GM12874 (cell line): ENCODE measurements around the gene NLRP14.

Source experiments
- CTCF ChIP-seq: IDR thresholded peaks from 2 replicates; pipeline ENCODE4 v1.5.1; 2011; ENCODE audit warnings: low read depth, mild to moderate bottlenecking, control low read depth, low read length, moderate library complexity; ENCODE audit not compliant: insufficient read depth

The NLRP14 gene

GRCh38 chr11:7080900-7081299 lies 60.6 kb downstream of the NLRP14 start:
- TF ChIP-seq CTCF = no peak

GRCh38 chr11:7081441-7081840 lies 61.2 kb downstream of the NLRP14 start:
- no peak for TF ChIP-seq CTCF

- TF ChIP-seq CTCF = no peak
These were observed 68.6 kb downstream of the NLRP14 start, which contains the start of gene RBMXL2 for GRCh38 chr11:7088921-7089320. Gene RBMXL2 (plus strand): TSS chr11:7088998. CDS start chr11:7089121, 123 bp downstream.

- no peak for TF ChIP-seq CTCF
These were observed 69.3 kb downstream of the NLRP14 start for GRCh38 chr11:7089328-7090251.

- TF ChIP-seq CTCF = peak; percentile 43; the same call in 1 of the 2 replicates
These were observed 78.1 kb downstream of the NLRP14 start for GRCh38 chr11:7098235-7098832.

GRCh38 chr11:7115780-7116179 lies 95.5 kb downstream of the NLRP14 start:
- no peak for TF ChIP-seq CTCF

GRCh38 chr11:7116370-7116769 lies 96.1 kb downstream of the NLRP14 start:
- TF ChIP-seq CTCF = no peak
